ENCODE measurements around the gene DNAJC18. TPM values are rescaled to one million over a fixed set of nuclear protein-coding genes. Genes with fewer than 3 reads are reported as not detected.

Gene DNAJC18
- total and polyA plus RNA-seq, 2 of the 8 experiments (the other 6 are each of a cell fraction or from before 2014, with no cell fraction given) = 7.8 to 29.2 TPM

DNA sequence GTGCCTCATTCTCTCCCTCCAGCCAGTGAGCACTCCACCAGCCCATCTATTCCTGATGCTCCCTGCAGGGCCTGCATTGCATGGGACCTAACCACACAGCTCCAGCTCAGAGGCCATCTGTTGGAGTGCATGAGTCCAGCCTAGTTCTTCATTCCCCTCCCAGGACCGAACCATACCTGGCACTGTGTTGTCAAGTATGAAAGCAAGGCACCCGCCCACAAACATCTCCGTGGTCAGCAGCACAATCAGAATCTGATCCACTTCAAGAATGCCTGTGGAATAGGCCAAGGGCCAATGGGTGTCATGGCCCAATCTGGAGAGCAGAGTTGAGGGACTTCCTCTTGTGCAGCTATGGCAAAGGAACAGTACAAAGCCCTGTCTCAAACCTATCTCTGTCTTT, 62.1 kb downstream of the DNAJC18 start (continued):
- no peak for TF ChIP-seq SUZ12 (IDR thresholded peaks at IDR 0.05; ENCODE audit: low read length)
